CD4-positive, alpha-beta memory T cell (primary cell): Measurements from ENCODE around the gene LTBP1. TPM values are rescaled to one million over a fixed set of nuclear protein-coding genes. Genes with fewer than 3 reads are reported as not detected.

Source experiments
- CTCF ChIA-PET: fragments of 350-600 bp; sonication (Branson Sonifier 250); formaldehyde crosslinking; loops from one replicate; lab custom pipeline; 2021; ENCODE audit warnings: inconsistent platforms; ENCODE audit not compliant: partially characterized antibody; lab: Charles Lee
- POLR2A ChIA-PET: fragments of 350-600 bp; sonication (Branson Sonifier 250); formaldehyde crosslinking; loops from one replicate; lab custom pipeline; 2021; ENCODE audit not compliant: partially characterized antibody; lab: Charles Lee
- DNase-seq, 5 donors: peaks; one replicate each; pipeline versions ENCODE4 v3.0.0 to v3.0.0-alpha.2; 2020 to 2022; ENCODE audit warnings: mixed read lengths in 1 of 5
- H3K27ac ChIP-seq: one replicate; pipeline ENCODE4 v1.7.0; 2013; ENCODE audit warnings: low read depth, low read length
- H3K27me3 ChIP-seq: 2 replicates; pipeline ENCODE4 v1.7.0; 2013; ENCODE audit warnings: mild to moderate bottlenecking, low read length, moderate library complexity; ENCODE audit not compliant: insufficient read depth
- H3K36me3 ChIP-seq: 2 replicates; pipeline ENCODE4 v1.7.0; 2013; ENCODE audit warnings: mild to moderate bottlenecking, low read length, moderate library complexity; ENCODE audit not compliant: insufficient read depth
- H3K4me1 ChIP-seq: 2 replicates; pipeline ENCODE4 v1.7.0; 2013; ENCODE audit warnings: mild to moderate bottlenecking, low read length, moderate library complexity; ENCODE audit not compliant: insufficient read depth
- H3K4me3 ChIP-seq, 2 donors: one replicate each; pipeline ENCODE4 v1.7.0; 2013; ENCODE audit warnings: low read length in 2 of 2, mild to moderate bottlenecking in 1 of 2
- H3K9me3 ChIP-seq, 2 donors: one replicate each; pipeline ENCODE4 v1.7.0; 2013; ENCODE audit warnings: low read length in 2 of 2, control low read depth in 1 of 2; ENCODE audit not compliant: control insufficient read depth in 1 of 2
- H3K27ac Mint-ChIP-seq, 7 donors: one replicate each; pipeline ENCODE4 v1.8.0; 2020 to 2021; ENCODE audit warnings: mixed read lengths in 7 of 7, mild to moderate bottlenecking in 6 of 7, inconsistent platforms in 3 of 7, moderate library complexity in 3 of 7
- H3K27me3 Mint-ChIP-seq, 2 donors: one replicate each; pipeline ENCODE4 v1.8.0; 2020 to 2021; ENCODE audit warnings: mixed read lengths in 2 of 2
- H3K36me3 Mint-ChIP-seq, 2 donors: one replicate each; pipeline ENCODE4 v1.8.0; 2020 to 2021; ENCODE audit warnings: mixed read lengths in 2 of 2, inconsistent platforms in 1 of 2, mild to moderate bottlenecking in 1 of 2
- H3K4me1 Mint-ChIP-seq, 4 donors: one replicate each; pipeline ENCODE4 v1.8.0; 2020 to 2021; ENCODE audit warnings: mixed read lengths in 4 of 4, mild to moderate bottlenecking in 1 of 4
- H3K4me3 Mint-ChIP-seq, 8 donors: one replicate each; pipeline ENCODE4 v1.8.0; 2020 to 2021; ENCODE audit warnings: mixed read lengths in 8 of 8, mild to moderate bottlenecking in 7 of 8, moderate library complexity in 6 of 8, inconsistent platforms in 3 of 8
- H3K9me3 Mint-ChIP-seq, 8 donors: one replicate each; pipeline ENCODE4 v1.8.0; 2020 to 2021; ENCODE audit warnings: mixed read lengths in 8 of 8, mild to moderate bottlenecking in 5 of 8, inconsistent platforms in 3 of 8, moderate library complexity in 1 of 8
- intact Hi-C: fragments of 100-400 bp; cut with micrococcal nuclease; formaldehyde crosslinking; loops from one replicate; pipeline ENCODE4 v1.15.1; 2023
- polyA plus RNA-seq, 2 donors: library from polyadenylated mRNA; unstranded; fragments of 300-500 nt; fragmentation: Illumina TruSeq; gene quantifications; one replicate each; pipeline ENCODE4 v1.2.3, GENCODE V29; 2021
- total RNA-seq, 2 experiments: library from RNA; stranded (reverse); gene quantifications; one replicate each; pipeline ENCODE4 v1.2.3, GENCODE V29; 2021

The LTBP1 gene
- total and polyA plus RNA-seq, 4 experiments from 2014 or later: 0.44 TPM; not detected in 3

DNA sequence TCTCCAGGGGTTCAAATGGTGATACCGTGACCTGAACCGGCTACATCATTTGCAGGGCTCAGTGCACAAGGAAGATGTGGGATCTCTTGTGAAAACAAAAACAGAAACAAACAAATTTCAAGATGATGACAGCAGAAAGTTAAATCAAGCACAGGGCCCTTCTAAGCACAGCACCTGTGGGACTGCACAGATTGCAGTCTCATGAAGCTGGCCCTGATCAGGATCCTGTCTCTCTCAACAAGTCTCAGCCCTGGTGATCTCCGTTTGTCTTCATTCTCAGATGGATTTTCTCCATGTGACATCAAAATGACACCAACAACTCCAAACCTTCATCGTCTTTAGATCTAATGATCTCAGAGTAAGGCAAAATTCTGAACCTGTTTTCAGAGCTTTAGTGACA, 39.7 kb downstream of the LTBP1 start:
- Mint-ChIP-seq H3K27ac (no peak overlapping the region), H3K4me1 (no peaks in the 10 kb centered on the region), H3K36me3 (peaks cover 0 to 3% of the 10 kb centered on the region in 2 donors), H3K4me3 (no peak overlapping the region), H3K9me3 (peaks cover 0 to 8% (median 3%) of the 10 kb centered on the region in 8 donors), H3K27me3 (peaks cover 12 to 17% of the 10 kb centered on the region in 2 donors)
- H3K27me3 ChIP-seq: no peaks in the 10 kb centered on the region
- intact Hi-C loops: no loop called here
- ChIA-PET CTCF (no interaction called here), POLR2A (no interaction called here)
- H3K4me3 ChIP-seq: no peak overlapping the region
- H3K9me3 ChIP-seq: no peaks in the 10 kb centered on the region
- no peaks in the 10 kb centered on the region for H3K4me1 ChIP-seq
- H3K36me3 ChIP-seq: no peaks in the 10 kb centered on the region
- no peak overlapping the region for H3K27ac ChIP-seq
- no peak for DNase-seq

DNA sequence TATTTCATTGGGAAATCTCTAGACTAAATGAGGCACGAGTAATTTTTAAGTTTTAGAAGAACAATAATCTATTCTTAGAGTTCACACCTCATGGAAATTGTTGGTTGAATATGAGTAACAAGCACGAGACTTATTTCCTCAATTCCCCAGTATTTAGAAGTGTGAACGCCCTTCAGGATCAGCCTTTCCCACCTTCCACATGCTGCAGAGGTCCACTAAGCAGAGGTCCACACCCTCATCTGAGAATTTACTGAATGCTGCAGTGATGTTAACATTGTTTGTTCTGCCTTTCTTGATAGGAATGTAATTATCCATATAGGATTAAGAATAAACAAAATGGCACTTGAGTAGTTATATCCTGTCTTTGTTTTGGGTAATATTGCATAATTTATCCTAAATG, 41.8 kb downstream of the LTBP1 start:
- H3K4me3 Mint-ChIP-seq: no peak overlapping the region
- Histone ChIP-seq H3K9me3 (no peaks in the 10 kb centered on the region), H3K27ac (no peak overlapping the region), H3K4me3 (no peak overlapping the region), H3K27me3 (no peaks in the 10 kb centered on the region), H3K36me3 (no peaks in the 10 kb centered on the region), H3K4me1 (no peaks in the 10 kb centered on the region)
- intact Hi-C loops: no loop called here
- DNase-seq: no peak
- no peaks in the 10 kb centered on the region for H3K4me1 Mint-ChIP-seq
- H3K27me3 Mint-ChIP-seq: peaks cover 10 to 18% of the 10 kb centered on the region in 2 donors
- H3K9me3 Mint-ChIP-seq: peaks cover 0 to 5% (median under 1%) of the 10 kb centered on the region in 8 donors
- ChIA-PET CTCF (no interaction called here), POLR2A (no interaction called here)
- no peak overlapping the region for H3K27ac Mint-ChIP-seq
- no peaks in the 10 kb centered on the region for H3K36me3 Mint-ChIP-seq

DNA sequence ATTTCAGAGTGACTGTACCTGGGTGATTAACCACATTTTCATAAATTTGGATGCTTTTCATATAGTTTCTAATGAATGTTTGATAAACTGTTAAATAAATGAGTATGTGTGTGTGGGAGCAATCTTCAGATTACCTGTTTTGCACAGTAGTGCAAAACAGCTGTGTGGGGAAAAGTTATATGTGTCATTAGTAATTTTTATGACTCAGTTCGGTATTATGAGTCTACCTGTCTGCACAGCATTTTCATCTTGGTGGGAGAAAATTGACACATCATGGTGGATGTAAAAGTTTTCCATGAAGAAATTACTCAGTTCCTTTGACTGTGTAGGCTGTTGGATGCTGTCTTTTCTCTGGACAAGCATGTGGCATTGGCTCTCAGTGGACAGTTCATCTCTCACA, 43.8 kb downstream of the LTBP1 start:
- no peaks in the 10 kb centered on the region for H3K36me3 ChIP-seq
- H3K27ac ChIP-seq: no peak overlapping the region
- no peaks in the 10 kb centered on the region for H3K4me1 ChIP-seq
- Mint-ChIP-seq H3K27ac (no peak overlapping the region), H3K9me3 (peaks cover 0 to 6% (median 0%) of the 10 kb centered on the region in 8 donors), H3K27me3 (peaks cover 9 to 10% of the 10 kb centered on the region in 2 donors), H3K4me1 (no peaks in the 10 kb centered on the region), H3K36me3 (no peaks in the 10 kb centered on the region), H3K4me3 (no peak overlapping the region)
- no peak for DNase-seq
- intact Hi-C loops: no loop called here
- H3K4me3 ChIP-seq: no peak overlapping the region
- no peaks in the 10 kb centered on the region for H3K27me3 ChIP-seq
- ChIA-PET CTCF (no interaction called here), POLR2A (no interaction called here)
- H3K9me3 ChIP-seq: no peaks in the 10 kb centered on the region

DNA sequence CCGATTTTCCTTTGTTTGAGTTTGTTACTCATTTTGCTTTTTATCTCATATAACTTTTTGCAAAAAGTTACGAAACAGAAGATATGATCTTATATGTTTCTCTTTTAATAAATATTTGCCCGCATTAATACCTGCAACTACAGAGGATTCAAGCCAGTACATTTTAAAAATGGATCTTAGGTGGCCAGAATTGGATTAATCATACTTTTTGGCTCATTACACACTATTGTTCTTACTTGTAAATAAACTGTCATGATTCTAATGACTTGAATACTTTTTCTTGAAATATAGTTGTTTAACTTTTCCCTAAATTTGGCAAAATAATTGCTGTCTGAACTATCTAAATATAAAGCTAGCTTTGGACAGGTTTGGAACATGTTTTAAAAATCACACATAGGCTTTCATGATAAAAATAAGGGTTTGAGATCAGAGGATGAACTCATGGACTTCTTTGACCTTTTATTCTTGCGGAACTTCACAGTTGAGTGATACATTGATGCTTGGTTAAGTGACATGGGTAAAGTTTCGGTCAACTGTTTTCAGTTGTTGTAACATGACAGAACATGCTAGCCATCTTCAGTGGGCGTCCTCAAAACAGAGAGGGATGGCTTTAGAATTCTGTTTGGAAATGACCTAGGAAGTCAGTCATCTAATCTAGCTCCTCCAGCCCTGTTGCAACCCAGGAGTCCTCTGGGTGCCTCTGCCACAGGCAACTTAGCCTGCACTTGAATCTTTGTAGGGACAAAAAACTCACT, 44.5 kb downstream of the LTBP1 start:
- Histone ChIP-seq H3K27ac (no peak overlapping the region), H3K36me3 (no peaks in the 10 kb centered on the region), H3K4me3 (no peak overlapping the region), H3K9me3 (no peaks in the 10 kb centered on the region), H3K27me3 (no peaks in the 10 kb centered on the region), H3K4me1 (no peaks in the 10 kb centered on the region)
- Mint-ChIP-seq H3K36me3 (no peaks in the 10 kb centered on the region), H3K27me3 (peaks cover 9 to 14% of the 10 kb centered on the region in 2 donors), H3K27ac (peak overlapping the region in 1 of 7 donors; percentile 34), H3K4me1 (no peaks in the 10 kb centered on the region), H3K4me3 (no peak overlapping the region), H3K9me3 (peaks cover 0 to 10% (median 0%) of the 10 kb centered on the region in 8 donors)
- ChIA-PET CTCF (no interaction called here), POLR2A (no interaction called here)
- intact Hi-C loops: no loop called here
- no peak for DNase-seq

DNA sequence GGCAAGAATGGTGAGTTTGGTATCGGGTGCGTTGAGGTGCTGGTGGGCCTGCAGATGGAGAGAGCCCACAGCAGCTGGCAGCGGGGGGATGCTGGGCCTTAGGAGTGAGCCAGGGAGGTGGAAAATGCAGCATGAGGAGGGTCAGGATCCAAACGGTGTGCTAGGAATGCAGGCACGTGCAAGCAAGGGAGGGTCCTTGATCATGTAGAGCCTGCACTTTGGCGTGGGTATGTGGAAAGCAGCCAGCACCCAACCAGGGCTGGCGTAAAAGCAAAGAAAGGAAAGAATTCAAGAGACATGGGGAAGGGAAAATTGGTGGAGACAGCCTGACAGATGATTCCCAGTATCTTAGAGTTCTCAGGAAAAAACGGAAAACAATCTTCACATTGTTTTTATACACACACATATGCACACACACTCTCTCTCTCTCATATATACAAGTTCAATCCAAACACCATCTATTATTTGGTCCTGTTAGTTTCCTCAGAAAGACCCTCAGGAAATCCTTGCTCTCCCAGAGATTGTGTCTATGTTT, 46.3 kb downstream of the LTBP1 start:
- Histone ChIP-seq H3K27ac (no peak overlapping the region), H3K4me1 (no peaks in the 10 kb centered on the region), H3K4me3 (no peak overlapping the region), H3K9me3 (no peaks in the 10 kb centered on the region), H3K27me3 (no peaks in the 10 kb centered on the region), H3K36me3 (no peaks in the 10 kb centered on the region)
- peaks cover 4 to 10% of the 10 kb centered on the region in 2 donors for H3K27me3 Mint-ChIP-seq
- DNase-seq: no peak
- intact Hi-C loops: no loop called here
- H3K4me3 Mint-ChIP-seq: no peak overlapping the region
- H3K36me3 Mint-ChIP-seq: no peaks in the 10 kb centered on the region
- no peaks in the 10 kb centered on the region for H3K4me1 Mint-ChIP-seq
- POLR2A ChIA-PET: no interaction called here
- H3K27ac Mint-ChIP-seq: no peak overlapping the region
- CTCF ChIA-PET: no interaction called here
- peaks cover 0 to 10% (median under 1%) of the 10 kb centered on the region in 8 donors for H3K9me3 Mint-ChIP-seq

DNA sequence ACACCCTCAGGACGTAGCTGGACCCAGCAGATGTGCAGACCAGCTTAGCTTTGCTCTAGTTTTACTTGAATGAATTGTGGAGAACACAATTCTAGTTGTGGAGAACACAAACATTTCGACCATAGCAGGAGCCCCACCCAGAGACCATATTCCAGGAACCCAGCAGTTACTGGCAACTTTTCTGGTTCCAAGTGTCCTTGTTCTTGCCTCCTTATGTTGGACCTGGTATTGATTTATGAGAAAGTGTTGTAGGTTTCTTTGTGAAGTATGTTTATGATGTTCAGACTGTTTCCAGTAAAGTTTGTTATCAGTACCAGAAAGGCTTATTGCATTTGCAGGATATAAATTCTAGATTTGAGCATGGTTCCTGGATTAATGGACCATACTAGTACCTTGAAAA, 51.0 kb downstream of the LTBP1 start:
- Histone ChIP-seq H3K9me3 (no peaks in the 10 kb centered on the region), H3K4me3 (no peak overlapping the region), H3K27ac (no peak overlapping the region), H3K4me1 (no peaks in the 10 kb centered on the region), H3K27me3 (no peaks in the 10 kb centered on the region), H3K36me3 (no peaks in the 10 kb centered on the region)
- no peaks in the 10 kb centered on the region for H3K36me3 Mint-ChIP-seq
- H3K27ac Mint-ChIP-seq: no peak overlapping the region
- H3K4me1 Mint-ChIP-seq: no peaks in the 10 kb centered on the region
- ChIA-PET CTCF (no interaction called here), POLR2A (no interaction called here)
- intact Hi-C loops: no loop called here
- no peak overlapping the region for H3K4me3 Mint-ChIP-seq
- H3K27me3 Mint-ChIP-seq: peaks cover 2 to 4% of the 10 kb centered on the region in 2 donors
- DNase-seq: no peak
- H3K9me3 Mint-ChIP-seq: peaks cover 0 to 10% (median under 1%) of the 10 kb centered on the region in 8 donors

DNA sequence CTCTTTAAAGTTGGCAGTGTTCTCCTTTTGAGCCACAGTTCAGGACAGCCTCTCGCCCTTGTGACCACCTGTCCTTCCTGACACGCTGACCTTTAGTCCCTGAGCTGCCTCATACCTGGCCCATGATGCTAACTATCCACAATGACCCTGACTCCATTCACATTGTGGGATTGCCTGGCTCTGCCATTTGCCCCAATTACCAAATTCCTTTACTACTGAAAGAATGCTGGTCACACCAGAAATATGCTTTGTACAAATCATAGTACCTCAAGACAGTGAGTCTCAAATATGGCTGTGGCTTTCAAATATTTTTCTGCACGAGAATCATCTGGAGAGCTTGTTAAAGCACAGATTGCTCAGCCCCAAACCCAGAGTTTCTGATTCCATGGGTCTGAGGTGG, 54.2 kb downstream of the LTBP1 start:
- H3K4me3 Mint-ChIP-seq: no peak overlapping the region
- Histone ChIP-seq H3K27me3 (no peaks in the 10 kb centered on the region), H3K4me1 (no peaks in the 10 kb centered on the region), H3K36me3 (no peaks in the 10 kb centered on the region), H3K9me3 (no peaks in the 10 kb centered on the region), H3K4me3 (no peak overlapping the region), H3K27ac (no peak overlapping the region)
- H3K27me3 Mint-ChIP-seq: peaks cover 0 to under 1% of the 10 kb centered on the region in 2 donors
- no peak for DNase-seq
- no peaks in the 10 kb centered on the region for H3K4me1 Mint-ChIP-seq
- intact Hi-C loops: no loop called here
- H3K9me3 Mint-ChIP-seq: peaks cover 0 to 2% (median 0%) of the 10 kb centered on the region in 8 donors
- H3K27ac Mint-ChIP-seq: no peak overlapping the region
- H3K36me3 Mint-ChIP-seq: no peaks in the 10 kb centered on the region
- ChIA-PET POLR2A (no interaction called here), CTCF (no interaction called here)
